IMR-90 (cell line): Measurements from ENCODE around the gene FLCN. TPM values are rescaled to one million over a fixed set of nuclear protein-coding genes. Genes with fewer than 3 reads are reported as not detected.

Source experiments
- ATAC-seq: fragments of 200-7000 bp; cut with Tn5 transposase; 2 replicates; pipeline ENCODE4 v1.9.1; 2020; ENCODE audit warnings: low read depth, mild to moderate bottlenecking, moderate library complexity
- BruUV-seq: library from RNA; stranded (reverse); fragments of 400-500 nt; replicated peaks from 2 replicates; lab custom pipeline; 2021; lab: Mats Ljungman, UMichigan
- CTCF ChIA-PET: fragments of 300-600 bp; formaldehyde crosslinking; extraction: SDS; loops from one replicate; lab custom pipeline; 2021; ENCODE audit warnings: antibody characterized with exemption; lab: Yijun Ruan, JAX
- POLR2A ChIA-PET: fragments of 300-600 bp; sonication (Branson Sonifier 250); formaldehyde crosslinking; loops from one replicate; lab custom pipeline; 2022; ENCODE audit warnings: antibody characterized with exemption; ENCODE audit not compliant: unreplicated experiment; lab: Charles Lee
- DNase-seq: peaks from one replicate; pipeline ENCODE4 v3.0.0; 2013
- H2AFZ ChIP-seq: replicated peaks from 2 replicates; pipeline ENCODE3; 2013; ENCODE audit warnings: low read length, mild to moderate bottlenecking; ENCODE audit not compliant: poor library complexity
- H2AK5ac ChIP-seq: 2 replicates; pipeline ENCODE4 v1.6.1; 2013; ENCODE audit warnings: low read depth, low read length, inconsistent platforms
- H2AK9ac ChIP-seq: replicated peaks from 2 replicates; pipeline ENCODE3; 2013; ENCODE audit warnings: mild to moderate bottlenecking, low read depth, low read length, moderate library complexity; ENCODE audit not compliant: poor library complexity
- H2BK120ac ChIP-seq: 2 replicates; pipeline ENCODE4 v1.6.1; 2013; ENCODE audit warnings: low read depth, low read length, inconsistent platforms
- H2BK15ac ChIP-seq: 3 replicates; pipeline ENCODE4 v1.6.1; 2013; ENCODE audit warnings: low read depth, low read length, inconsistent platforms
- H2BK20ac ChIP-seq: 2 replicates; pipeline ENCODE4 v1.6.1; 2013; ENCODE audit warnings: low read depth, mild to moderate bottlenecking, inconsistent platforms, low read length, moderate library complexity
- H2BK5ac ChIP-seq: 2 replicates; pipeline ENCODE4 v1.6.1; 2013; ENCODE audit warnings: mild to moderate bottlenecking, low read depth, low read length, inconsistent platforms; ENCODE audit not compliant: poor library complexity, severe bottlenecking
- H3K14ac ChIP-seq: replicated peaks from 2 replicates; pipeline ENCODE4 v1.6.1; 2013; ENCODE audit warnings: low read depth, low read length, inconsistent platforms
- H3K18ac ChIP-seq: 2 replicates; pipeline ENCODE4 v1.6.1; 2013; ENCODE audit warnings: low read depth, low read length, control low read depth
- H3K23ac ChIP-seq: 2 replicates; pipeline ENCODE4 v1.6.1; 2013; ENCODE audit warnings: low read depth, low read length, inconsistent platforms
- H3K27ac ChIP-seq: 2 replicates; pipeline ENCODE4 v1.5.1; 2013; ENCODE audit warnings: mild to moderate bottlenecking, control low read depth, low read length; ENCODE audit not compliant: insufficient read depth
- H3K27me3 ChIP-seq: 2 replicates; pipeline ENCODE4 v1.6.1; 2013; ENCODE audit warnings: low read length; ENCODE audit not compliant: control insufficient read depth, insufficient read depth
- H3K36me3 ChIP-seq: 2 replicates; pipeline ENCODE4 v1.6.1; 2013; ENCODE audit warnings: low read length, mixed read lengths; ENCODE audit not compliant: control insufficient read depth, insufficient read depth
- H3K4ac ChIP-seq: 2 replicates; pipeline ENCODE4 v1.6.1; 2013; ENCODE audit warnings: low read depth, low read length, inconsistent platforms
- H3K4me1 ChIP-seq: 2 replicates; pipeline ENCODE4 v1.6.1; 2013; ENCODE audit warnings: low read length, mixed read lengths; ENCODE audit not compliant: control insufficient read depth, insufficient read depth
- H3K4me2 ChIP-seq: 2 replicates; pipeline ENCODE4 v1.6.1; 2013; ENCODE audit warnings: low read depth, mild to moderate bottlenecking, control low read depth, low read length, moderate library complexity
- H3K4me3 ChIP-seq: 2 replicates; pipeline ENCODE4 v1.5.1; 2013; ENCODE audit warnings: low read depth, mild to moderate bottlenecking, control low read depth, low read length, moderate library complexity; ENCODE audit not compliant: insufficient read depth
- H3K56ac ChIP-seq: 2 replicates; pipeline ENCODE4 v1.6.1; 2013; ENCODE audit warnings: low read length, inconsistent platforms; ENCODE audit not compliant: insufficient read depth; ENCODE audit errors: extremely low read depth
- H3K79me1 ChIP-seq, 2 experiments: 2 replicates each; pipeline ENCODE4 v1.6.1; 2013; ENCODE audit warnings: low read length in 2 of 2, inconsistent platforms in 1 of 2, low read depth in 1 of 2
- H3K9ac ChIP-seq: 2 replicates; pipeline ENCODE4 v1.6.1; 2013; ENCODE audit warnings: low read depth, low read length, control low read depth
- H3K9me1 ChIP-seq: 2 replicates; pipeline ENCODE4 v1.6.1; 2013; ENCODE audit warnings: low read length, inconsistent platforms; ENCODE audit not compliant: insufficient read depth
- H3K9me3 ChIP-seq: 2 replicates; pipeline ENCODE4 v1.6.1; 2013; ENCODE audit warnings: low read length; ENCODE audit not compliant: control insufficient read depth, insufficient read depth
- H4K20me1 ChIP-seq: 2 replicates; pipeline ENCODE4 v1.6.1; 2013; ENCODE audit warnings: low read length, inconsistent platforms; ENCODE audit not compliant: insufficient read depth
- H4K5ac ChIP-seq: 2 replicates; pipeline ENCODE4 v1.6.1; 2013; ENCODE audit warnings: mild to moderate bottlenecking, low read depth, low read length, control low read depth
- H4K8ac ChIP-seq, 2 experiments: 2 replicates each; pipeline ENCODE4 v1.6.1; 2013; ENCODE audit warnings: low read depth in 2 of 2, low read length in 2 of 2, control low read depth in 1 of 2, inconsistent platforms in 1 of 2
- H4K91ac ChIP-seq: 2 replicates; pipeline ENCODE4 v1.6.1; 2013; ENCODE audit warnings: low read depth, low read length, inconsistent platforms; ENCODE audit not compliant: insufficient read depth
- BHLHE40 ChIP-seq: fragments of 150-350 bp; IDR thresholded peaks from 2 replicates; pipeline ENCODE4 v1.6.1; 2016; ENCODE audit warnings: mild to moderate bottlenecking, low read depth, low read length
- CEBPB ChIP-seq: IDR thresholded peaks from 2 replicates; pipeline ENCODE4 v1.6.1; 2012; ENCODE audit warnings: low read depth, low read length, improper control_type of control experiment
- CHD1 ChIP-seq: IDR thresholded peaks from 2 replicates; pipeline ENCODE4 v1.6.1; 2012; ENCODE audit warnings: low read depth, low read length, improper control_type of control experiment
- CTCF ChIP-seq: conservative IDR thresholded peaks from 2 replicates; pipeline ENCODE4 v1.5.1; 2012; ENCODE audit warnings: mild to moderate bottlenecking, low read depth, low read length, improper control_type of control experiment
- ELK1 ChIP-seq: fragments of 150-350 bp; IDR thresholded peaks from 2 replicates; pipeline ENCODE4 v1.6.1; 2016; ENCODE audit warnings: low read depth, mild to moderate bottlenecking, low read length, moderate library complexity, borderline replicate concordance
- FOS ChIP-seq: fragments of 150-350 bp; IDR thresholded peaks from 2 replicates; pipeline ENCODE4 v1.6.1; 2016; ENCODE audit warnings: low read depth, low read length
- MAFK ChIP-seq: IDR thresholded peaks from 2 replicates; pipeline ENCODE4 v1.6.1; 2012; ENCODE audit warnings: low read depth, low read length, improper control_type of control experiment
- MAZ ChIP-seq: IDR thresholded peaks from 2 replicates; pipeline ENCODE4 v1.6.1; 2012; ENCODE audit warnings: low read depth, mild to moderate bottlenecking, low read length, improper control_type of control experiment, moderate library complexity, borderline replicate concordance
- MXI1 ChIP-seq: IDR thresholded peaks from 2 replicates; pipeline ENCODE4 v1.6.1; 2012; ENCODE audit warnings: low read depth, mild to moderate bottlenecking, low read length, moderate library complexity, borderline replicate concordance
- NFE2L2 ChIP-seq: fragments of 150-350 bp; IDR thresholded peaks from 2 replicates; pipeline ENCODE4 v1.6.1; 2016; ENCODE audit warnings: low read depth, mild to moderate bottlenecking, low read length
- POLR2A ChIP-seq: IDR thresholded peaks from 2 replicates; pipeline ENCODE4 v1.6.1; 2012; ENCODE audit warnings: mild to moderate bottlenecking, low read depth, low read length
- RAD21 ChIP-seq: IDR thresholded peaks from 2 replicates; pipeline ENCODE4 v1.6.1; 2012; ENCODE audit warnings: low read length, improper control_type of control experiment
- RCOR1 ChIP-seq: IDR thresholded peaks from 2 replicates; pipeline ENCODE4 v1.6.1; 2012; ENCODE audit warnings: mild to moderate bottlenecking, low read length, improper control_type of control experiment; ENCODE audit not compliant: insufficient replicate concordance
- RFX5 ChIP-seq: IDR thresholded peaks from 2 replicates; pipeline ENCODE4 v1.8.0; 2012; ENCODE audit warnings: low read depth, mild to moderate bottlenecking, low read length, moderate library complexity
- SMC3 ChIP-seq: fragments of 150-350 bp; IDR thresholded peaks from 2 replicates; pipeline ENCODE4 v1.6.1; 2016; ENCODE audit warnings: low read depth, mild to moderate bottlenecking, antibody characterized with exemption, low read length, moderate library complexity
- WGBS, 2 experiments: methylation state at CpG; one replicate each; pipeline versions ENCODE4 v1.1.5 to v1.1.7; 2013; ENCODE audit warnings: missing lambda C conversion rate in 2 of 2; ENCODE audit not compliant: insufficient read length in 1 of 2; ENCODE audit errors: extremely low coverage in 2 of 2; 5-methylcytosine and 5-hydroxymethylcytosine counted together
- dilution Hi-C: fragments of 300-500 bp; cut with HindIII; formaldehyde crosslinking; loops from one replicate; pipeline ENCODE4 v1.14.3; 2018; ENCODE audit warnings: low sequenced_read_pairs; ENCODE audit not compliant: unreplicated experiment
- in situ Hi-C: fragments of 300-500 bp; cut with MboI; formaldehyde crosslinking; loops from 3 replicates; pipeline ENCODE4 v1.14.3; 2019; ENCODE audit warnings: low sequenced_read_pairs, inconsistent platforms, mixed read lengths
- intact Hi-C: fragments of 100-400 bp; cut with micrococcal nuclease; formaldehyde crosslinking; loops from 2 replicates; pipeline ENCODE4 v1.10.0; 2022
- polyA plus RNA-seq, 3 experiments: library from polyadenylated mRNA; depleted of rRNA; stranded (reverse); fragments of >200 nt; gene quantifications; 2 replicates each; pipeline ENCODE4 v1.2.3, GENCODE V29; 2012; ENCODE audit warnings: low replicate concordance in 1 of 3
- total RNA-seq: library from RNA; depleted of rRNA; stranded (reverse); fragments of >200 nt; gene quantifications from 2 replicates; pipeline ENCODE4 v1.2.3, GENCODE V29; 2012
- TF ChIP-seq, protein P1 (sequence below): fragments of 150-350 bp; IDR thresholded peaks from 2 replicates; pipeline ENCODE4 v1.6.1; 2017; ENCODE audit warnings: mild to moderate bottlenecking, antibody characterized with exemption, low read length, low read depth

FLCN gene
- total and polyA plus RNA-seq, 2 of the 4 experiments (the other 2 are of a cell fraction) = 16.8 to 24.8 TPM

DNA sequence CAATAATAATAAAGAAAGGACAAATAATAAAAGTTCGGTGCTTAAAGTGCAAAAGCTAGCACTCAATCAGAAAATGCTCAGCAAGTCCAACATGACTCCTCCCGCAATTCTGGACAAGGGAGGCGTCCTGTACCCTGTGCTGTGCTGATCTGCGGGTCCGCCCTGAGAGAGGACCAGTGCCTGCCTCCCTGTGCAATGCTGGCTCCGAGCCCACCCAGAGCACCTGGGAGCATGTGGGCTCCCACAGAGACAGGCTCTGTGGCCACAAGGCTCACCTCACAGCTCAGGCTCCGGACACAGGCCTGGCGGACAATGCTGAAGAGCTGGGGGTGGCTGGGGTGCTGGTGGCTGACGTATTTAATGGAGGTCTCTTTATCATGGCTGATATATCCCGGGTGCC is 11.1 kb downstream of the FLCN start:
- peaks cover 6 to 57% of the 10 kb centered on the region in 2 experiments; a peak in 3 of 4 replicates for H3K79me1 ChIP-seq
- H4K91ac ChIP-seq = no peak overlapping the region
- dilution Hi-C loops = no loop called here
- H3K9me3 ChIP-seq = no peaks in the 10 kb centered on the region
- peaks cover 87% of the 10 kb centered on the region for H3K36me3 ChIP-seq
- H2BK120ac ChIP-seq = no peak overlapping the region
- H3K56ac ChIP-seq = no peak overlapping the region
- H2BK5ac ChIP-seq = no peak overlapping the region
- WGBS, 2 experiments = 100% methylated on average over 6 of the region's 10 CpGs; no CpG with 5 or more reads in 1 of the 2 experiments
- H3K4me3 ChIP-seq = no peak overlapping the region
- no peak overlapping the region for H2BK15ac ChIP-seq
- no peak overlapping the region for H2BK20ac ChIP-seq
- no TSS peak for BruUV-seq
- H3K4me2 ChIP-seq = no peak overlapping the region
- H3K27ac ChIP-seq = no peak overlapping the region
- no peak overlapping the region for H4K8ac ChIP-seq
- no peak overlapping the region for H3K23ac ChIP-seq
- H2AK5ac ChIP-seq = no peak overlapping the region
- in situ Hi-C loops = no loop called here
- TF ChIP-seq MXI1 = no peak
- TF ChIP-seq RAD21 = no peak
- TF ChIP-seq POLR2A = no peak
- TF ChIP-seq BHLHE40 = no peak
- no peak for TF ChIP-seq CHD1
- TF ChIP-seq CEBPB = no peak
- TF ChIP-seq ELK1 = no peak
- no peak for TF ChIP-seq MAZ
- TF ChIP-seq SMC3 = no peak
- no peak for TF ChIP-seq CTCF
- no peak for TF ChIP-seq MAFK
- no peak for TF ChIP-seq NFE2L2
- no peak for TF ChIP-seq RCOR1
- no peak for TF ChIP-seq RFX5
- TF ChIP-seq FOS = no peak
- TF ChIP-seq, protein P1, sequence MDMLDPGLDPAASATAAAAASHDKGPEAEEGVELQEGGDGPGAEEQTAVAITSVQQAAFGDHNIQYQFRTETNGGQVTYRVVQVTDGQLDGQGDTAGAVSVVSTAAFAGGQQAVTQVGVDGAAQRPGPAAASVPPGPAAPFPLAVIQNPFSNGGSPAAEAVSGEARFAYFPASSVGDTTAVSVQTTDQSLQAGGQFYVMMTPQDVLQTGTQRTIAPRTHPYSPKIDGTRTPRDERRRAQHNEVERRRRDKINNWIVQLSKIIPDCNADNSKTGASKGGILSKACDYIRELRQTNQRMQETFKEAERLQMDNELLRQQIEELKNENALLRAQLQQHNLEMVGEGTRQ = no peak
- H3K14ac ChIP-seq = no peak overlapping the region
- no peak overlapping the region for H3K4ac ChIP-seq
- no peaks in the 10 kb centered on the region for H3K4me1 ChIP-seq
- no peak overlapping the region for H3K9ac ChIP-seq
- no peak overlapping the region for H2AFZ ChIP-seq
- no peak overlapping the region for H4K5ac ChIP-seq
- no peak overlapping the region for H3K18ac ChIP-seq
- peaks cover 29% of the 10 kb centered on the region; the same call in 1 of the 2 replicates for H4K20me1 ChIP-seq
- intact Hi-C loops = no loop called here
- no peak for ATAC-seq
- H3K27me3 ChIP-seq = no peaks in the 10 kb centered on the region
- CTCF ChIA-PET = no interaction called here
- DNase-seq = no peak
- H2AK9ac ChIP-seq = peak overlapping the region; percentile 72
- 0 out of 2 replicates have a peak, but pooled peaks cover 6% of the 10 kb centered on the region for H3K9me1 ChIP-seq
- POLR2A ChIA-PET = no interaction called here
